ENCODE data around the gene GPR139. TPM values are rescaled to one million over a fixed set of nuclear protein-coding genes. Genes with fewer than 3 reads are reported as not detected.

Gene GPR139
- total RNA-seq (2021) (not detected in 2 replicates), Bru-seq, nascent RNA (not detected), BruChase-seq, experiment 1, labeled RNA remaining after a 2-hour chase (not detected), BruChase-seq, experiment 2, labeled RNA remaining after a 6-hour chase (not detected)
- long read RNA-seq: 0 reads

DNA sequence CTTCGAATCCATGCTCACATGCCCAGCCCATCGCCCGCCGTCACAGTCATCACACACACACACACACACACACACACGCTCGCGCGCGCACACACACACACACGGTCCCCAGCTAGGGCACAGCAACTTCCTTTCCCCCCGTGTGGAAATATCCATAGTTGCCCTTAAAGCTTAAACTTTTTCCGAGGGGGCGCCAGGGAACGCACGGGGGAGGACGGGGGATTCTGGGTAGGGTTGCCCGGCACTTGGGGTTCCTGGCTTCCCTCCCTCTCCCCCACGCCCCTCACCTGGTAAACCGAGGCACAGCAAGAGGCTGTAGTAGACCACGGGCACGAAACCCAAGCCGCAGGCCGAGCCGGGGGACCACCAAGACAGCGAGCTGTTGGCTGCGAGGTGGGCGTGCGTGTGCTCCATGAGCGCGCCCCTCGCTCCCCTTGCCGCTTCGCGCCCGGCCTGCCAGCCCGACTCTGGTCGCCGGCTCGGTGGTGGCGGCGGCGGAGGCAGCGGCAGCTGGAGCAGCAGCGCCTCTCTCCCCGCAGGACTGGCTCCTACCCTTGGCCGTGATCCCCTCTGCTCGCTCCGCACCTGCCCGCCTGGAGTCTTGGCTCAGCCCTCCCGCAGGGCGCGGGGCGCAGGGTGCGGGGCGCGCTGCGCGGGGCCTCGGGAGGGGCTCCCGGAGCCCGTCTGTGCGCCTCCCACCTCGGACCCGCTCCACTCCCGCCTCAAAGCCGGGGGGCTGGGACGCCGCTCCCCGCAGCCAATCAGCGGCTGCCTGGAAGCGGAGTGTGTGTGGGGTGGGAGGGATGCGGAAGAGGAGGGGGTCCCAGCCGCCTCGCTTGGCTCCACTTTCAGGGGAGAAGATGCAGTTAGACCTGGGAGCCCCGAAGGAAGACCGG lies at the start of gene GPR139:
GPR139 (minus strand) TSS at position 688 of the 896 bp plus-strand sequence; CDS start at position 414, 274 bp downstream.
- Histone ChIP-seq H3K9me3 (ENCODE audit: insufficient read depth, low read depth) (no peaks in the 10 kb centered on the region), H3K36me3 (ENCODE audit: low read depth) (no peaks in the 10 kb centered on the region), H3K27ac (no peak within 1 kb of the TSS), H2AFZ (no peak within 1 kb of the TSS), H3K4me1 (replicated peaks; ENCODE audit: insufficient read depth) (no peaks in the 10 kb centered on the region), H3K79me2 (ENCODE audit: low read depth) (no peaks in the 10 kb centered on the region), H3K27me3 (ENCODE audit: insufficient read depth, low read depth) (peaks cover 70% of the 10 kb centered on the region), H3K9me2 (ENCODE audit: insufficient read depth) (no peaks in the 10 kb centered on the region), H4K20me1 (ENCODE audit: insufficient read depth) (no peaks in the 10 kb centered on the region; the same call in 1 of the 2 replicates), H3K4me3 (no peak within 1 kb of the TSS), H3K4me2 (no peak within 1 kb of the TSS), H3F3A (ENCODE audit: insufficient read depth, low read depth) (no peaks in the 10 kb centered on the region)
- TF ChIP-seq EZH2 (IDR thresholded peaks at IDR 0.05; ENCODE audit: low read depth): no peak
- TF ChIP-seq, protein P1, sequence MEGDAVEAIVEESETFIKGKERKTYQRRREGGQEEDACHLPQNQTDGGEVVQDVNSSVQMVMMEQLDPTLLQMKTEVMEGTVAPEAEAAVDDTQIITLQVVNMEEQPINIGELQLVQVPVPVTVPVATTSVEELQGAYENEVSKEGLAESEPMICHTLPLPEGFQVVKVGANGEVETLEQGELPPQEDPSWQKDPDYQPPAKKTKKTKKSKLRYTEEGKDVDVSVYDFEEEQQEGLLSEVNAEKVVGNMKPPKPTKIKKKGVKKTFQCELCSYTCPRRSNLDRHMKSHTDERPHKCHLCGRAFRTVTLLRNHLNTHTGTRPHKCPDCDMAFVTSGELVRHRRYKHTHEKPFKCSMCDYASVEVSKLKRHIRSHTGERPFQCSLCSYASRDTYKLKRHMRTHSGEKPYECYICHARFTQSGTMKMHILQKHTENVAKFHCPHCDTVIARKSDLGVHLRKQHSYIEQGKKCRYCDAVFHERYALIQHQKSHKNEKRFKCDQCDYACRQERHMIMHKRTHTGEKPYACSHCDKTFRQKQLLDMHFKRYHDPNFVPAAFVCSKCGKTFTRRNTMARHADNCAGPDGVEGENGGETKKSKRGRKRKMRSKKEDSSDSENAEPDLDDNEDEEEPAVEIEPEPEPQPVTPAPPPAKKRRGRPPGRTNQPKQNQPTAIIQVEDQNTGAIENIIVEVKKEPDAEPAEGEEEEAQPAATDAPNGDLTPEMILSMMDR (conservative IDR thresholded peaks at IDR 0.05): no peak
- BruUV-seq (replicated peaks): no TSS peak
- POLR2A ChIA-PET (ENCODE audit: unreplicated experiment): no interaction called here
- intact Hi-C loops (cut with micrococcal nuclease; ENCODE audit: unreplicated experiment): no loop called here
- CTCF ChIA-PET: no interaction called here
- DNase-seq: no peak

DNA sequence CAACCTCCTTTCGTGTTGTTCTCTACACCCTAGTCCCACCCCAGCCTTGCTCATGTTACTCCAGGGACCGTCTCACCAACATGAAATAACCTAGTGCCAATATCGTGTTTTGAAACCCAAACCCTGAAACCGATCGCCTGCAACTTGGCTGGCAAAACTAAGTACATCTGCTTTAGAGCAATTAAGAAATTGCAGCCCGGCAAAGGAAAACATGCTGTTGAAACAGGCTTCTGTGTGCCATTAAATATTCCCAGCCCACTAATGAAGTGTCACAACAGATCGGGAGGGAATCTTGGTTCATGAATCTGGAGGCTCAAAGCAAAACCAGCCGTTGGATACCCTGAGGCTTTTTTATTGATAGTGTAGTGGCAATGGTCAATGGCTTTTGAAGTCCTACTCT lies 48.3 kb upstream of the GPR139 start:
- ChIA-PET POLR2A (ENCODE audit: unreplicated experiment) (no interaction called here), CTCF (no interaction called here)
- H3K4me2 ChIP-seq: no peak overlapping the region
- no peak for DNase-seq
- H3K36me3 ChIP-seq (ENCODE audit: low read depth): no peaks in the 10 kb centered on the region
- H3K4me1 ChIP-seq (replicated peaks; ENCODE audit: insufficient read depth): no peaks in the 10 kb centered on the region
- no peak overlapping the region for H2AFZ ChIP-seq
- no peaks in the 10 kb centered on the region for H3F3A ChIP-seq (ENCODE audit: insufficient read depth, low read depth)
- H3K27me3 ChIP-seq (ENCODE audit: insufficient read depth, low read depth): peaks cover 62% of the 10 kb centered on the region
- H3K27ac ChIP-seq: no peak overlapping the region
- no peaks in the 10 kb centered on the region for H3K9me3 ChIP-seq (ENCODE audit: insufficient read depth, low read depth)
- no TSS peak for BruUV-seq (replicated peaks)
- H3K9me2 ChIP-seq (ENCODE audit: insufficient read depth): no peaks in the 10 kb centered on the region
- H3K79me2 ChIP-seq (ENCODE audit: low read depth): no peaks in the 10 kb centered on the region
- H4K20me1 ChIP-seq (ENCODE audit: insufficient read depth): no peaks in the 10 kb centered on the region
- no peak for TF ChIP-seq EZH2 (IDR thresholded peaks at IDR 0.05; ENCODE audit: low read depth)
- TF ChIP-seq, protein P1 (conservative IDR thresholded peaks at IDR 0.05): no peak
- intact Hi-C loops (cut with micrococcal nuclease; ENCODE audit: unreplicated experiment): no loop called here
- H3K4me3 ChIP-seq: no peak overlapping the region

DNA sequence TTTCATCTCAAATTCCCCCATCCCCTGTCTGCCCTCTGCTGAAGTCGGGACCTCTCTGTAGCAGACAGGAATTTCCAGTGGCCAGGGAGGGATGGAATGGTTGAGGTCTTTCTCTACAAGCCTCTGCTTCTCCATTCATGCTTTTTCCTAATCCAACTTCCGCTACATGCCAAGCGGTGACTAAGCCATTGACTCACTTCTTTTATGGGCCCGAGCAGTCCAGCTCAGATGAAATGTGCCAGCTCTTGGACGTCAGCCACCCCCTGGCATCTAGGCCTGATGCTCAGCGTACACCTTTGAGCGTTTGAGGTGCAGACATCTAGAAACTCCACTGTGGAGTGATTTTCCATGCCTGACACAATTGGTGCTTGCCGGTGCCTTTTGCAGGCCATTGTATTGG lies 40.7 kb upstream of the GPR139 start:
- H3F3A ChIP-seq (ENCODE audit: insufficient read depth, low read depth): no peaks in the 10 kb centered on the region
- H3K4me1 ChIP-seq (replicated peaks; ENCODE audit: insufficient read depth): no peaks in the 10 kb centered on the region
- no peaks in the 10 kb centered on the region for H3K9me3 ChIP-seq (ENCODE audit: insufficient read depth, low read depth)
- DNase-seq: no peak
- H3K79me2 ChIP-seq (ENCODE audit: low read depth): no peaks in the 10 kb centered on the region
- ChIA-PET CTCF (no interaction called here), POLR2A (ENCODE audit: unreplicated experiment) (no interaction called here)
- no peak overlapping the region for H3K4me2 ChIP-seq
- no peak overlapping the region for H2AFZ ChIP-seq
- peaks cover 28% of the 10 kb centered on the region for H3K27me3 ChIP-seq (ENCODE audit: insufficient read depth, low read depth)
- H4K20me1 ChIP-seq (ENCODE audit: insufficient read depth): no peaks in the 10 kb centered on the region
- no TSS peak for BruUV-seq (replicated peaks)
- no peak for TF ChIP-seq EZH2 (IDR thresholded peaks at IDR 0.05; ENCODE audit: low read depth)
- TF ChIP-seq, protein P1 (conservative IDR thresholded peaks at IDR 0.05): no peak
- H3K9me2 ChIP-seq (ENCODE audit: insufficient read depth): no peaks in the 10 kb centered on the region
- H3K27ac ChIP-seq: no peak overlapping the region
- intact Hi-C loops (cut with micrococcal nuclease; ENCODE audit: unreplicated experiment): no loop called here
- no peak overlapping the region for H3K4me3 ChIP-seq
- no peaks in the 10 kb centered on the region for H3K36me3 ChIP-seq (ENCODE audit: low read depth)
